ENCODE data around the gene DOCK6. TPM values are rescaled to one million over a fixed set of nuclear protein-coding genes. Genes with fewer than 3 reads are reported as not detected.
A peak's percentile ranks its signal among the peaks of the same experiment; 100 is the strongest.

The DOCK6 gene
- total and polyA plus RNA-seq, 2 of the 13 experiments (the other 11 are each of a cell fraction or from before 2014, with no cell fraction given): 5.4 to 38.1 TPM

GRCh38 chr19:11239377-11240000 lies 22.8 kb downstream of the DOCK6 start, which contains the start of gene ANGPTL8 (continued):
- peak; percentile 58; the same call in 1 of the 2 replicates for TF ChIP-seq ZBTB39 (CRISPR knock-in tag; IDR thresholded peaks at IDR 0.05)
- TF ChIP-seq SIX1 (CRISPR knock-in tag; IDR thresholded peaks at IDR 0.05; ENCODE audit: borderline replicate concordance): peak; percentile 51; the same call in 1 of the 2 replicates
- no peak for TF ChIP-seq CHD2 (IDR thresholded peaks at IDR 0.05; ENCODE audit: low read depth, low read length)
- TF ChIP-seq SOX5 (CRISPR knock-in tag; IDR thresholded peaks at IDR 0.05; ENCODE audit: borderline replicate concordance): peak; percentile 91
- no peak for TF ChIP-seq KDM1A (CRISPR knock-in tag; IDR thresholded peaks at IDR 0.05)
- TF ChIP-seq ZNF883 (CRISPR knock-in tag; IDR thresholded peaks at IDR 0.05; ENCODE audit: not compliant biosample characterization): peak; percentile 87
- peak; percentile 61 for TF ChIP-seq ZNF263 (CRISPR knock-in tag; IDR thresholded peaks at IDR 0.05)
- no peak for TF ChIP-seq RORA (CRISPR knock-in tag; IDR thresholded peaks at IDR 0.05)
- peak; percentile 90; the same call in 1 of the 2 replicates for TF ChIP-seq ZNF616 (CRISPR knock-in tag; IDR thresholded peaks at IDR 0.05; ENCODE audit: low read depth)
- TF ChIP-seq PHF20 (CRISPR knock-in tag; IDR thresholded peaks at IDR 0.05): 0 out of 2 replicates have a peak, but pooled peaks have one; percentile 18
- peak; percentile 95 for TF ChIP-seq POLR2G (IDR thresholded peaks at IDR 0.05; ENCODE audit: low read depth, low read length)
- peak; percentile 98 for TF ChIP-seq MTA1 (CRISPR knock-in tag; IDR thresholded peaks at IDR 0.05; ENCODE audit: borderline replicate concordance)
- TF ChIP-seq ZMAT5 (CRISPR knock-in tag; IDR thresholded peaks at IDR 0.05; ENCODE audit: borderline replicate concordance, low read depth): no peak
- 0 out of 2 replicates have a peak, but pooled peaks have one; percentile 65 for TF ChIP-seq ZFP90 (CRISPR knock-in tag; IDR thresholded peaks at IDR 0.05; ENCODE audit: borderline replicate concordance)
- peak; percentile 98 for TF ChIP-seq ZNF687 (CRISPR knock-in tag; IDR thresholded peaks at IDR 0.05)
- TF ChIP-seq SP2 (CRISPR knock-in tag; IDR thresholded peaks at IDR 0.05): no peak
- peak; percentile 95 for TF ChIP-seq ZFX (CRISPR knock-in tag; IDR thresholded peaks at IDR 0.05; ENCODE audit: low read depth)
- peak; percentile 87 for TF ChIP-seq ZBTB37 (CRISPR knock-in tag; IDR thresholded peaks at IDR 0.05)
- TF ChIP-seq ARID3A (IDR thresholded peaks at IDR 0.05; ENCODE audit: low read depth, low read length): peak; percentile 75; the same call in 1 of the 2 replicates
- peak; percentile 76; the same call in 1 of the 2 replicates for TF ChIP-seq TRIM24 (CRISPR knock-in tag; IDR thresholded peaks at IDR 0.05)

Measured in HepG2 (cell line).